Activated CD4-positive, alpha-beta T cell treated with anti-CD3 and anti-CD28 coated beads for 48 hours (primary cell): ENCODE results near the gene TTC22.

Experiments
- DNase-seq: peaks from one replicate; pipeline ENCODE4 v3.0.0-alpha.2; 2020

The TTC22 gene

GRCh38 chr1:54800899-54801759 is at the start of gene TTC22:
TTC22 (minus strand) TSS chr1:54801323; CDS start chr1:54801163, 160 bp downstream.
- DNase-seq = peak; percentile 81

GRCh38 chr1:54850737-54851136 is 49.6 kb upstream of the TTC22 start:
- no peak for DNase-seq

GRCh38 chr1:54850069-54850730 is 49.1 kb upstream of the TTC22 start:
- DNase-seq = no peak

GRCh38 chr1:54849219-54850068 is 48.3 kb upstream of the TTC22 start:
- no peak for DNase-seq

GRCh38 chr1:54848134-54848948 is 47.2 kb upstream of the TTC22 start:
- DNase-seq = no peak

- no peak for DNase-seq
These were observed 45.7 kb upstream of the TTC22 start for GRCh38 chr1:54846716-54847284.

- DNase-seq = no peak
These were observed 45.2 kb upstream of the TTC22 start for GRCh38 chr1:54846301-54846700.

GRCh38 chr1:54845772-54846171 is 44.6 kb upstream of the TTC22 start:
- no peak for DNase-seq

GRCh38 chr1:54844564-54844963 is 43.4 kb upstream of the TTC22 start:
- DNase-seq = no peak

- no peak for DNase-seq
These were observed 42.3 kb upstream of the TTC22 start for GRCh38 chr1:54843449-54843848.

- DNase-seq = no peak
These were observed 41.8 kb upstream of the TTC22 start for GRCh38 chr1:54842963-54843362.

- no peak for DNase-seq
These were observed 41.2 kb upstream of the TTC22 start for GRCh38 chr1:54842206-54842915.

GRCh38 chr1:54839824-54840223 is 38.7 kb upstream of the TTC22 start:
- no peak for DNase-seq

GRCh38 chr1:54838565-54839180 is 37.5 kb upstream of the TTC22 start:
- no peak for DNase-seq

GRCh38 chr1:54837002-54837853 is 36.1 kb upstream of the TTC22 start:
- no peak for DNase-seq

- no peak for DNase-seq
These were observed 35.5 kb upstream of the TTC22 start for GRCh38 chr1:54836594-54836993.

GRCh38 chr1:54835970-54836369 is 34.8 kb upstream of the TTC22 start:
- no peak for DNase-seq

GRCh38 chr1:54835131-54835898 is 34.2 kb upstream of the TTC22 start:
- no peak for DNase-seq

GRCh38 chr1:54834007-54834541 is 33.0 kb upstream of the TTC22 start:
- no peak for DNase-seq
